HepG2 (cell line): Measurements from ENCODE around the gene ALDH9A1. TPM values are rescaled to one million over a fixed set of nuclear protein-coding genes. Genes with fewer than 3 reads are reported as not detected.

Experiments
- ATAC-seq: fragments of 200-7000 bp; cut with Tn5 transposase; 3 replicates; pipeline ENCODE4 v1.9.1; 2020; ENCODE audit warnings: mild to moderate bottlenecking, moderate library complexity
- BruUV-seq: library from RNA; stranded (reverse); fragments of 400-500 nt; replicated peaks from 2 replicates; lab custom pipeline; 2021; lab: Mats Ljungman, UMichigan
- CTCF ChIA-PET: fragments of 300-600 bp; formaldehyde crosslinking; extraction: SDS; loops from one replicate; lab custom pipeline; 2021; ENCODE audit warnings: low total read pairs, inconsistent platforms, low intra/inter-chr PET ratio; lab: Yijun Ruan, JAX
- POLR2A ChIA-PET: fragments of 350-600 bp; sonication (Branson Sonifier 250); formaldehyde crosslinking; loops from one replicate; lab custom pipeline; 2020; ENCODE audit warnings: antibody characterized with exemption, inconsistent platforms; lab: Yijun Ruan, JAX
- DNase-seq: peaks from one replicate; pipeline ENCODE4 v3.0.0-alpha.2; 2015; ENCODE audit warnings: low spot score
- FAIRE-seq: peaks from 3 replicates; lab custom pipeline; 2011; peaks lifted over from hg19 to GRCh38; lab: Jason Lieb, UNC
- H2AFZ ChIP-seq: one replicate; pipeline ENCODE4 v1.6.1; 2011; ENCODE audit warnings: low read length, inconsistent platforms
- H3K27ac ChIP-seq: fragments of 300-600 bp; 3 replicates; pipeline ENCODE4 v1.8.0; 2011; ENCODE audit warnings: mixed run types, mild to moderate bottlenecking, mixed read lengths, low read length, inconsistent platforms; ENCODE audit not compliant: insufficient read depth; ENCODE audit errors: extremely low read length
- H3K27me3 ChIP-seq, 2 experiments: fragments of 200-600 bp in 1 of 2; 2 replicates in 1 of 2; 3 replicates in 1 of 2; pipeline versions ENCODE4 v1.6.0 to v1.8.0; 2011; ENCODE audit warnings: low read length in 2 of 2, mild to moderate bottlenecking in 2 of 2, moderate library complexity in 2 of 2, inconsistent platforms in 1 of 2; ENCODE audit not compliant: insufficient read depth in 2 of 2, control insufficient read depth in 1 of 2
- H3K36me3 ChIP-seq, 2 experiments: fragments of 200-600 bp in 1 of 2; replicated peaks in 1 of 2; 2 replicates in 1 of 2; 3 replicates in 1 of 2; pipeline versions ENCODE4 v1.5.1 to v1.8.0; 2011; ENCODE audit warnings: low read length in 2 of 2, inconsistent platforms in 1 of 2; ENCODE audit not compliant: insufficient read depth in 2 of 2, control insufficient read depth in 1 of 2
- H3K4me1 ChIP-seq: 2 replicates; pipeline ENCODE4 v1.5.1; 2012; ENCODE audit warnings: low read length, inconsistent platforms; ENCODE audit not compliant: insufficient read depth
- H3K4me2 ChIP-seq: 2 replicates; pipeline ENCODE4 v1.6.0; 2011; ENCODE audit warnings: low read depth, low read length, inconsistent platforms
- H3K4me3 ChIP-seq, 3 experiments: fragments of 200-600 bp in 1 of 3; sonication (generic), shearing (Covaris generic) in 1 of 3; replicated peaks in 1 of 3; 2 replicates each; pipeline ENCODE4 v1.5.1; 2011 to 2016; ENCODE audit warnings: low read length in 3 of 3, inconsistent platforms in 2 of 3, low read depth in 2 of 3, mild to moderate bottlenecking in 2 of 3, control low read depth in 1 of 3, mixed read lengths in 1 of 3; ENCODE audit not compliant: insufficient read depth in 1 of 3
- H3K79me2 ChIP-seq: one replicate; pipeline ENCODE4 v1.6.1; 2011; ENCODE audit warnings: low read length, inconsistent platforms; ENCODE audit not compliant: insufficient read depth
- H3K9ac ChIP-seq: 2 replicates; pipeline ENCODE4 v1.6.0; 2011; ENCODE audit warnings: mild to moderate bottlenecking, low read depth, low read length, inconsistent platforms; ENCODE audit not compliant: insufficient read depth
- H3K9me3 ChIP-seq: 2 replicates; pipeline ENCODE4 v1.5.1; 2012; ENCODE audit warnings: mild to moderate bottlenecking, low read length
- H4K20me1 ChIP-seq: 2 replicates; pipeline ENCODE4 v1.6.0; 2011; ENCODE audit warnings: inconsistent platforms, mild to moderate bottlenecking, low read length, moderate library complexity; ENCODE audit not compliant: insufficient read depth
- IRF9 ChIP-seq: sonication (generic); formaldehyde crosslinking; IDR thresholded peaks from 2 replicates; pipeline ENCODE4 v1.8.0; 2022; ENCODE audit warnings: missing genetic modification reagents, mild to moderate bottlenecking, borderline replicate concordance
- MED1 ChIP-seq: sonication (generic); formaldehyde crosslinking; IDR thresholded peaks from 2 replicates; pipeline ENCODE4 v1.4.0; 2020; ENCODE audit warnings: missing genetic modification reagents
- PLSCR1 ChIP-seq: sonication (generic); formaldehyde crosslinking; IDR thresholded peaks from 2 replicates; pipeline ENCODE4 v1.5.0; 2020; ENCODE audit warnings: missing genetic modification reagents, mild to moderate bottlenecking, borderline replicate concordance
- SRF ChIP-seq: IDR thresholded peaks from 2 replicates; pipeline ENCODE4 v1.6.1; 2011; ENCODE audit warnings: mild to moderate bottlenecking, low read depth, low read length, moderate library complexity
- TMF1 ChIP-seq: sonication (generic); formaldehyde crosslinking; IDR thresholded peaks from 2 replicates; pipeline ENCODE4 v1.8.1; 2022; ENCODE audit warnings: low read depth, missing genetic modification reagents
- ZBTB34 ChIP-seq: sonication (generic); formaldehyde crosslinking; IDR thresholded peaks from 2 replicates; pipeline ENCODE4 v1.8.0; 2022; ENCODE audit warnings: mild to moderate bottlenecking, missing genetic modification reagents
- ZIK1 ChIP-seq: sonication (generic); formaldehyde crosslinking; IDR thresholded peaks from 2 replicates; pipeline ENCODE4 v1.5.0; 2020; ENCODE audit warnings: mild to moderate bottlenecking, low read depth, missing genetic modification reagents, borderline replicate concordance
- ZNF558 ChIP-seq: sonication (generic); formaldehyde crosslinking; IDR thresholded peaks from 2 replicates; pipeline ENCODE4 v1.9.0; 2022; ENCODE audit warnings: mild to moderate bottlenecking, missing genetic modification reagents, borderline replicate concordance
- ZNF660 ChIP-seq: sonication (generic); formaldehyde crosslinking; IDR thresholded peaks from 2 replicates; pipeline ENCODE4 v1.5.1; 2020; ENCODE audit warnings: mild to moderate bottlenecking, low read depth, missing genetic modification reagents, borderline replicate concordance
- ZSCAN12 ChIP-seq: sonication (generic); formaldehyde crosslinking; IDR thresholded peaks from 2 replicates; pipeline ENCODE4 v1.9.0; 2021; ENCODE audit warnings: mild to moderate bottlenecking, missing genetic modification reagents
- WGBS: methylation state at CpG from one replicate; pipeline ENCODE4 v1.1.6; 2017; ENCODE audit warnings: low lambda C conversion rate; 5-methylcytosine and 5-hydroxymethylcytosine counted together
- in situ Hi-C: cut with HindIII; loops from 2 replicates; pipeline ENCODE4 v1.10.0; 2017; ENCODE audit warnings: low pct_unique_long_range_greater_than_20kb; ENCODE audit not compliant: extremely low pct_ligation_motif_present
- intact Hi-C: fragments of 100-400 bp; cut with micrococcal nuclease; formaldehyde crosslinking; loops from one replicate; pipeline ENCODE4 v1.10.0; 2022; ENCODE audit not compliant: unreplicated experiment
- polyA plus RNA-seq, 8 experiments: library from polyadenylated mRNA; depleted of rRNA in 3 of 8; stranded (reverse) in 7 of 8; unstranded in 1 of 8; fragments of >200 nt; fragmentation: Illumina TruSeq in 4 of 8; extraction: Trizol in 4 of 8; gene quantifications; 2 replicates each; pipeline versions ENCODE4 v1.2.1 to v1.2.3, GENCODE V29; 2011 to 2016; ENCODE audit warnings: low read depth in 4 of 8, missing spikeins in 1 of 8, mixed read lengths in 1 of 8; ENCODE audit not compliant: insufficient read depth in 1 of 8
- total RNA-seq, 5 experiments: library from RNA; depleted of rRNA; stranded (reverse); fragments of >200 nt; fragmentation: Illumina TruSeq; extraction: Trizol; gene quantifications; 2 replicates each; pipeline ENCODE4 v1.2.3, GENCODE V29; 2016; ENCODE audit warnings: low read depth in 1 of 5

ALDH9A1 gene
- total and polyA plus RNA-seq, 2 of the 13 experiments (the other 11 are each of a cell fraction or from before 2014, with no cell fraction given) = 27.5 to 38.5 TPM

GRCh38 chr1:165734906-165735305 is 36.5 kb upstream of the ALDH9A1 start:
- intact Hi-C loops (no loop called here), in situ Hi-C loops (no loop called here)
- Histone ChIP-seq H3K9ac (no peak overlapping the region), H3K4me1 (peaks cover 16% of the 10 kb centered on the region), H3K9me3 (no peaks in the 10 kb centered on the region), H3K27ac (no peak overlapping the region), H3K27me3 (no peaks in the 10 kb centered on the region), H3K36me3 (peaks cover 1 to 25% of the 10 kb centered on the region in 2 experiments; a peak in 3 of 5 replicates), H4K20me1 (no peaks in the 10 kb centered on the region), H3K79me2 (no peaks in the 10 kb centered on the region), H3K4me2 (no peak overlapping the region), H2AFZ (no peak overlapping the region), H3K4me3 (no peak overlapping the region)
- no peak for ATAC-seq
- no peak for DNase-seq
- no TSS peak for BruUV-seq
- TF ChIP-seq ZIK1 (CRISPR knock-in tag) (no peak), IRF9 (CRISPR knock-in tag) (no peak), ZNF660 (no peak), ZNF558 (CRISPR knock-in tag) (no peak), ZSCAN12 (CRISPR knock-in tag) (no peak), MED1 (no peak), TMF1 (CRISPR knock-in tag) (no peak), PLSCR1 (CRISPR knock-in tag) (no peak), ZBTB34 (no peak), SRF (no peak)
- 98% methylated on average over 3 of the region's 3 CpGs for WGBS
- CTCF ChIA-PET = no interaction called here
- FAIRE-seq = no peak
- POLR2A ChIA-PET = interaction anchor here (0.7 kb wide), 1 partner anchor 37 kb away, joined by 4 read pairs; no protein-coding TSS in a partner anchor
